GM20000 (cell line): ENCODE data around the gene SLC5A8.

Experiments
- DNase-seq: peaks from one replicate; pipeline ENCODE4 v3.0.0; 2012; ENCODE audit warnings: low spot score
- CTCF ChIP-seq: IDR thresholded peaks from 2 replicates; pipeline ENCODE4 v1.5.1; 2012; ENCODE audit warnings: mild to moderate bottlenecking, control low read depth; ENCODE audit errors: extremely low read depth, missing control alignments

Gene SLC5A8

GRCh38 chr12:101116911-101117310 is 93.1 kb downstream of the SLC5A8 start:
- TF ChIP-seq CTCF: no peak
- DNase-seq: no peak

- DNase-seq: no peak
- no peak for TF ChIP-seq CTCF
These were observed 94.7 kb downstream of the SLC5A8 start for GRCh38 chr12:101115326-101115725.

GRCh38 chr12:101111441-101111840 is 98.6 kb downstream of the SLC5A8 start:
- DNase-seq: no peak
- TF ChIP-seq CTCF: no peak

GRCh38 chr12:101110866-101111265 is 99.2 kb downstream of the SLC5A8 start:
- no peak for TF ChIP-seq CTCF
- no peak for DNase-seq

GRCh38 chr12:101108130-101108529 is 101.9 kb downstream of the SLC5A8 start:
- DNase-seq: no peak
- no peak for TF ChIP-seq CTCF

GRCh38 chr12:101107032-101107763 is 102.8 kb downstream of the SLC5A8 start:
- no peak for TF ChIP-seq CTCF
- no peak for DNase-seq
